HG03066 (cell line): ENCODE data around the gene CEACAM18.
"Not testable (repeated sequence)": the region's sequence is repeated elsewhere in the genome, so short reads cannot be mapped to it uniquely, and the experiment has no call there.

Experiments used
- ATAC-seq: cut with Tn5 transposase; IDR thresholded peaks from one replicate; pipeline ENCODE4 v1.9.1; 2021; ENCODE audit warnings: low read depth; ENCODE audit not compliant: unreplicated experiment

Gene CEACAM18

GRCh38 chr19:51460164-51460992, 18.0 kb upstream of the CEACAM18 start:
- ATAC-seq, result no peak

- ATAC-seq, result no peak
Measured at GRCh38 chr19:51461723-51462161, 16.6 kb upstream of the CEACAM18 start.

- no peak for ATAC-seq
Measured at GRCh38 chr19:51462276-51462675, 16.1 kb upstream of the CEACAM18 start.

GRCh38 chr19:51462681-51463080, 15.7 kb upstream of the CEACAM18 start:
- ATAC-seq, result no peak

- ATAC-seq, result not testable (repeated sequence)
Measured at GRCh38 chr19:51463976-51464581, 14.3 kb upstream of the CEACAM18 start.

- no peak for ATAC-seq
Measured at GRCh38 chr19:51466723-51467122, 11.6 kb upstream of the CEACAM18 start.

- ATAC-seq, result no peak
Measured at GRCh38 chr19:51467864-51468544, 10.3 kb upstream of the CEACAM18 start.

GRCh38 chr19:51468545-51468920, 9.8 kb upstream of the CEACAM18 start:
- no peak for ATAC-seq

- no peak for ATAC-seq
Measured at GRCh38 chr19:51469162-51469561, 9.2 kb upstream of the CEACAM18 start.

- no peak for ATAC-seq
Measured at GRCh38 chr19:51469629-51470028, 8.7 kb upstream of the CEACAM18 start.

- no peak for ATAC-seq
Measured at GRCh38 chr19:51470966-51471365, 7.4 kb upstream of the CEACAM18 start.

- ATAC-seq, result no peak
Measured at GRCh38 chr19:51471527-51471926, 6.8 kb upstream of the CEACAM18 start.

- ATAC-seq, result no peak
Measured at GRCh38 chr19:51472607-51473006, 5.7 kb upstream of the CEACAM18 start.

GRCh38 chr19:51473009-51473707, 5.2 kb upstream of the CEACAM18 start:
- ATAC-seq, result no peak

GRCh38 chr19:51476164-51476563, 2.2 kb upstream of the CEACAM18 start:
- no peak for ATAC-seq

GRCh38 chr19:51477344-51477743, 995 bp upstream of the CEACAM18 start:
- ATAC-seq, result no peak

GRCh38 chr19:51479531-51480331, 1.4 kb downstream of the CEACAM18 start:
- ATAC-seq, result no peak

- no peak for ATAC-seq
Measured at GRCh38 chr19:51480590-51480989, 2.3 kb downstream of the CEACAM18 start.

- no peak for ATAC-seq
Measured at GRCh38 chr19:51485960-51486660, 7.8 kb downstream of the CEACAM18 start.

- no peak for ATAC-seq
Measured at GRCh38 chr19:51488491-51488890, 10.2 kb downstream of the CEACAM18 start.
